GM23248 (cell line): Measurements from ENCODE around the gene DIO3. TPM values are rescaled to one million over a fixed set of nuclear protein-coding genes. Genes with fewer than 3 reads are reported as not detected.

Experiments used
- DNase-seq: peaks from one replicate; pipeline ENCODE4 v3.0.0-alpha.2; 2015
- H2AFZ ChIP-seq: fragments of 200-600 bp; sonication (generic); 2 replicates; pipeline ENCODE4 v1.6.1; 2016; ENCODE audit warnings: antibody characterized with exemption
- H3F3A ChIP-seq: fragments of 200-600 bp; sonication (generic); 2 replicates; pipeline ENCODE4 v1.6.1; 2016; ENCODE audit warnings: mild to moderate bottlenecking, antibody characterized with exemption, mixed run types; ENCODE audit not compliant: insufficient read depth
- H3K27ac ChIP-seq: fragments of 200-600 bp; sonication (generic); 2 replicates; pipeline ENCODE4 v1.5.1; 2016; ENCODE audit warnings: mild to moderate bottlenecking
- H3K27me3 ChIP-seq: fragments of 200-600 bp; sonication (generic); replicated peaks from 2 replicates; pipeline ENCODE4 v1.6.1; 2016; ENCODE audit warnings: mild to moderate bottlenecking; ENCODE audit not compliant: insufficient read depth
- H3K36me3 ChIP-seq: fragments of 200-600 bp; sonication (generic); 2 replicates; pipeline ENCODE4 v1.6.1; 2016; ENCODE audit warnings: low read depth, mild to moderate bottlenecking
- H3K4me1 ChIP-seq: fragments of 200-600 bp; sonication (generic); 2 replicates; pipeline ENCODE4 v1.6.1; 2016; ENCODE audit warnings: mild to moderate bottlenecking; ENCODE audit not compliant: insufficient read depth
- H3K4me2 ChIP-seq: fragments of 200-600 bp; sonication (generic); one replicate; pipeline ENCODE4 v1.6.1; 2016; ENCODE audit warnings: mild to moderate bottlenecking; ENCODE audit not compliant: unreplicated experiment
- H3K4me3 ChIP-seq: fragments of 200-600 bp; sonication (generic); 2 replicates; pipeline ENCODE4 v1.5.1; 2016; ENCODE audit warnings: mild to moderate bottlenecking
- H3K79me2 ChIP-seq: fragments of 200-600 bp; sonication (generic); 2 replicates; pipeline ENCODE4 v1.6.1; 2016; ENCODE audit warnings: mild to moderate bottlenecking; ENCODE audit not compliant: insufficient read depth
- H3K9ac ChIP-seq: fragments of 200-600 bp; sonication (generic); 2 replicates; pipeline ENCODE4 v1.6.1; 2016; ENCODE audit warnings: mild to moderate bottlenecking
- H3K9me2 ChIP-seq: fragments of 200-600 bp; sonication (generic); 2 replicates; pipeline ENCODE4 v1.6.1; 2016; ENCODE audit warnings: mixed run types, mild to moderate bottlenecking, moderate library complexity; ENCODE audit not compliant: insufficient read depth
- H3K9me3 ChIP-seq: fragments of 200-600 bp; sonication (generic); one replicate; pipeline ENCODE4 v1.6.1; 2017; ENCODE audit warnings: low read depth
- H4K20me1 ChIP-seq: fragments of 200-600 bp; sonication (generic); 2 replicates; pipeline ENCODE4 v1.6.0; 2016; ENCODE audit not compliant: insufficient read depth
- EZH2 ChIP-seq: fragments of 200-600 bp; sonication (generic); IDR thresholded peaks from 2 replicates; pipeline ENCODE4 v1.6.1; 2018; ENCODE audit warnings: antibody characterized with exemption, mild to moderate bottlenecking; ENCODE audit not compliant: insufficient read depth, poor library complexity, severe bottlenecking
- EZH2phosphoT487 ChIP-seq: fragments of 200-600 bp; sonication (generic); IDR thresholded peaks from 2 replicates; pipeline ENCODE4 v1.6.1; 2018; ENCODE audit warnings: antibody characterized with exemption, moderate library complexity, mild to moderate bottlenecking, low read depth; ENCODE audit not compliant: insufficient read depth
- WGBS, 2 experiments: methylation state at CpG; one replicate each; pipeline ENCODE4 v1.1.6; 2015 to 2017; ENCODE audit warnings: low lambda C conversion rate in 2 of 2, low coverage in 1 of 2; ENCODE audit errors: missing lambda C conversion rate in 2 of 2; 5-methylcytosine and 5-hydroxymethylcytosine counted together
- in situ Hi-C: fragments of 300-500 bp; cut with MboI; formaldehyde crosslinking; loops from 2 replicates; pipeline ENCODE4 v1.15.0; 2020
- polyA plus RNA-seq: library from polyadenylated mRNA; unstranded; fragments of >200 nt; fragmentation: Nextera tagmentation; extraction: Ambion mirVana; gene quantifications from 2 replicates; pipeline ENCODE4 v1.2.1, GENCODE V29; 2016
- total RNA-seq: library from RNA; depleted of rRNA; stranded (reverse); fragments of >200 nt; shearing (Covaris generic); gene quantifications from 2 replicates; pipeline ENCODE4 v1.2.3, GENCODE V29; 2014

DIO3 gene
- total and polyA plus RNA-seq, 2 experiments from 2014 or later = not detected

DNA sequence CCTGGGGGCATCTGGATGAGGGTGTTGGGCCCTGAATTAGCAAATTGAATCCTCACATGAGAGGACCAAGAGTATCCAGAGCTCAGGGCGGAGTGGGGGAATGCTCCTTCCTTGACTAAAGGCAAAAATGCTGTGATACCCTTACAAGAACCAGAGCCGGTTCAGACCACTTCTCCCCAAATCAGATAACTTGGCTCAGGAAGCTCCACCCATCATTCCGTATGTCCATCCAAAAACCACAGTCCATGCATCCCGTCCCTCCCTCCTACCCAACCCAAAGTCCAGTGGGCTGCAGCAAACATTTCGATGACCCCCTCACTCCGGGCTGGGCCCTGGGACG, 22.4 kb downstream of the DIO3 start:
- Histone ChIP-seq H3F3A (no peaks in the 10 kb centered on the region), H3K27me3 (peaks cover 9% of the 10 kb centered on the region), H2AFZ (0 out of 2 replicates have a peak overlapping the region, but pooled peaks have one; percentile 69), H3K4me1 (no peaks in the 10 kb centered on the region), H3K4me2 (peak overlapping the region; percentile 70), H3K9ac (no peak overlapping the region), H3K9me3 (no peaks in the 10 kb centered on the region), H4K20me1 (no peaks in the 10 kb centered on the region), H3K79me2 (no peaks in the 10 kb centered on the region), H3K27ac (no peak overlapping the region), H3K36me3 (no peaks in the 10 kb centered on the region), H3K9me2 (no peaks in the 10 kb centered on the region), H3K4me3 (peak overlapping the region; percentile 64; the same call in 1 of the 2 replicates)
- in situ Hi-C loops = no loop called here
- TF ChIP-seq EZH2phosphoT487 (no peak), EZH2 (no peak)
- 64 to 72% methylated on average over 7 of the region's 7 CpGs for WGBS, 2 experiments
- DNase-seq = no peak

DNA sequence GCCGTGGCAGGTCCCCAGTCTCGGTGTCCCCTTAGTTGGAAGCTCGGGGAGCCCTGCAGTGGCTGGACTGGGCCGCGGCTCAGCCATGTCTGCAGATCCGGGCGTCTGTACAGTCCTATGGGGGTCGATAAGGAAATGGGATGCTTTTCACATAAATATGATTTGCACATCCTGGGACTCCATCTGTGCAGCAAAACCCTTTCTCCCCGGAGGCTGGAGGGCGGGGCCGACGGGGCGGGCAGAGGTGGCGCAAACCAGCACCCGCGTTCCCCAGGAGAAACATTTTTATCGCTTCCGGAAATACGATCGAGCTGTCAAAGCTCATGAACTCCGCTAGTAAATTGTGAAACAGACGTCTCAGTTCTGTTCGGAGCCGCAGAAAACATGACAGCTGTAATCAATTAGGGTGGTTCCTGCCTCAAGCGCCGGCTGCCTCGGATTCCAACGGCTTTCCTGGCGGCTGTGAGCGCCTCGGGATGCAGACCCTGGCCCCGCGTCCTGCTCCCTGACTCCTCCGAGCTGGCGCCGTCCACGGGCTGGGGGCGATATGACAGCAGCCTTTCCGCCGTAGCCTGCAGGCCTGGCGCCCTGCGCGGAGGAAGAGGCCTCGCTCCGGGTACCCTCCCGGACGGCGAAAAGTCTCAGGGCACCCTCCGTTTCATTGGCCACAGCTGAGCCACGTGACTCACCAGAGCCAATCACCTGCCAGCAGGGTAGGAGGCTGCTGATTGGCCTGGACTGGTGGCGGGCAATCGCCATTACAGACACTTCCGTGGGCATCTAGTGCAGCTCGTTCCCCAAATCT, 23.0 kb downstream of the DIO3 start:
- H4K20me1 ChIP-seq = no peaks in the 10 kb centered on the region
- no peak overlapping the region for H3K27ac ChIP-seq
- 10% methylated on average over 53 to 54 of the region's 54 CpGs for WGBS, 2 experiments
- peak overlapping the region; percentile 69 for H2AFZ ChIP-seq
- TF ChIP-seq EZH2 (no peak), EZH2phosphoT487 (no peak)
- no peaks in the 10 kb centered on the region for H3F3A ChIP-seq
- H3K4me2 ChIP-seq = peak overlapping the region; percentile 70
- peaks cover 9% of the 10 kb centered on the region for H3K27me3 ChIP-seq
- H3K9ac ChIP-seq = no peak overlapping the region
- H3K9me3 ChIP-seq = no peaks in the 10 kb centered on the region
- H3K79me2 ChIP-seq = no peaks in the 10 kb centered on the region
- H3K4me1 ChIP-seq = no peaks in the 10 kb centered on the region
- no peaks in the 10 kb centered on the region for H3K36me3 ChIP-seq
- in situ Hi-C loops = no loop called here
- no peaks in the 10 kb centered on the region for H3K9me2 ChIP-seq
- peak; percentile 58 for DNase-seq
- H3K4me3 ChIP-seq = peak overlapping the region; percentile 64

GRCh38 chr14:101585211-101585610, 23.9 kb downstream of the DIO3 start:
- in situ Hi-C loops = no loop called here
- Histone ChIP-seq H3K9me3 (no peaks in the 10 kb centered on the region), H3K9me2 (no peaks in the 10 kb centered on the region), H3F3A (no peaks in the 10 kb centered on the region), H3K4me1 (no peaks in the 10 kb centered on the region), H3K9ac (no peak overlapping the region), H3K4me3 (no peak overlapping the region), H3K36me3 (no peaks in the 10 kb centered on the region), H4K20me1 (no peaks in the 10 kb centered on the region), H2AFZ (no peak overlapping the region), H3K27me3 (peaks cover 12% of the 10 kb centered on the region), H3K79me2 (no peaks in the 10 kb centered on the region), H3K4me2 (no peak overlapping the region), H3K27ac (no peak overlapping the region)
- DNase-seq = no peak
- 96 to 97% methylated on average over 6 of the region's 6 CpGs for WGBS, 2 experiments
- no peak for TF ChIP-seq EZH2
- TF ChIP-seq EZH2phosphoT487 = no peak

DNA sequence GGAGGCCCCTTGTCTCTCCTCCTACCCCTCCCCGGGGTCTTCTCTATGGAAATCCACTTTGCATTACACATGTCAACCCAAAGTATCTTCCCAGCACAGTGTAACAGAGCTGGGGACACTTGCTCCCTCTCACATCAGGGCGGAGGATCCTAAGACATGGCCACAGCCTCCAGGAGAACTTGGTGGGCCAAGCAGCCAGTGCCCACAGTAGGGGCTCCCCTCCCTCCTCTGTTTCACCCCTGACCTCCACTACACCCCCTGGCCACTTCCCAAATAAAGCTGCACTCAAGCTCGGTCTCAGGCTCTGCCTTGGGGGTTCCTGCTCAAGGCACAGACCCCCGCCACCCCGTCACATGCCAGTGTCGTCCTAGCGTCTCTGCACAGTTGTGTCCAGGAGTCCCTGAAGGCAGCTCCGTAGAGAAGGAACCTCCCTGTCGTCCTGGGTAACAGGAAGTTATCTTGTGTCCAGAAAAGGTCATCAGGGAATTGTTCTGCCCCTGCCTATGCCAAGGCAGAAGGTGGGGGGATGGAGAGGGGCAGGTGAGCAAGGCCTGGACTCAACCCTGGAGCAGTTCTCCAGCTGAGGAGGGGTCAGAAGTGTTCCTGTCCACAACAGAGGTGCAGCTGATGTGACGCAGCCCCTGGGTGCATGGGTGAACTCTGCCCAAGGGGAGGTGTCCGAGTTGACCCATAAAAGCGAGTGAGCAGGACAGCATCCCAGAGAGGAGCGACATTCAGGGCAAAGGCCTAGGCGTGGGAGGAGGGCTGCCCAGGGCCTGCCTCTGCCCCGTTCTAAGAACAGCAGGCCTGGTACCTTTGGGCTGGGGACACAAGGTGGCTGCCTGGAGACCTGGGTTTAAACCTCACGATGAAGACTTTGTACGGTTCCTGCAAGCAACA, 25.5 kb downstream of the DIO3 start:
- peaks cover 6% of the 10 kb centered on the region; the same call in 1 of the 2 replicates for H3K27me3 ChIP-seq
- H2AFZ ChIP-seq = no peak overlapping the region
- no peak overlapping the region for H3K9ac ChIP-seq
- no peaks in the 10 kb centered on the region for H3K9me3 ChIP-seq
- WGBS, 2 experiments = 61 to 71% methylated on average over 15 to 17 of the region's 17 CpGs
- H3K36me3 ChIP-seq = no peaks in the 10 kb centered on the region
- no peaks in the 10 kb centered on the region for H3K79me2 ChIP-seq
- no peaks in the 10 kb centered on the region for H3K4me1 ChIP-seq
- H4K20me1 ChIP-seq = no peaks in the 10 kb centered on the region
- H3F3A ChIP-seq = no peaks in the 10 kb centered on the region
- no peak overlapping the region for H3K27ac ChIP-seq
- no peaks in the 10 kb centered on the region for H3K9me2 ChIP-seq
- TF ChIP-seq EZH2phosphoT487 = no peak
- no peak for TF ChIP-seq EZH2
- no peak overlapping the region for H3K4me2 ChIP-seq
- no peak for DNase-seq
- no peak overlapping the region for H3K4me3 ChIP-seq
- in situ Hi-C loops = no loop called here
